HG03039 (cell line): ENCODE data around the gene ARHGAP31.
"Not testable (repeated sequence)": the region's sequence is repeated elsewhere in the genome, so short reads cannot be mapped to it uniquely, and the experiment has no call there.

Experiments used
- ATAC-seq: cut with Tn5 transposase; IDR thresholded peaks from one replicate; pipeline ENCODE4 v1.9.1; 2021; ENCODE audit warnings: mild to moderate bottlenecking, moderate library complexity; ENCODE audit not compliant: unreplicated experiment

ARHGAP31 gene

GRCh38 chr3:119293105-119293870 lies 895 bp upstream of the ARHGAP31 start:
- no peak for ATAC-seq

GRCh38 chr3:119294696-119295671 lies 801 bp downstream of the ARHGAP31 start:
- peak; percentile 23 for ATAC-seq

GRCh38 chr3:119295816-119296726 lies 1.9 kb downstream of the ARHGAP31 start:
- ATAC-seq = no peak

GRCh38 chr3:119296727-119297122 lies 2.5 kb downstream of the ARHGAP31 start:
- ATAC-seq = no peak

- no peak for ATAC-seq
Observed at GRCh38 chr3:119297169-119297568, 3.0 kb downstream of the ARHGAP31 start.

GRCh38 chr3:119298565-119298941 lies 4.4 kb downstream of the ARHGAP31 start:
- no peak for ATAC-seq

GRCh38 chr3:119300991-119301391 lies 6.8 kb downstream of the ARHGAP31 start:
- ATAC-seq = no peak

- no peak for ATAC-seq
Observed at GRCh38 chr3:119301662-119302061, 7.5 kb downstream of the ARHGAP31 start.

GRCh38 chr3:119302697-119303551 lies 8.7 kb downstream of the ARHGAP31 start:
- peak; percentile 43 for ATAC-seq

- no peak for ATAC-seq
Observed at GRCh38 chr3:119304201-119304713, 10.1 kb downstream of the ARHGAP31 start.

- ATAC-seq = no peak
Observed at GRCh38 chr3:119305286-119305685, 11.1 kb downstream of the ARHGAP31 start.

- ATAC-seq = not testable (repeated sequence)
Observed at GRCh38 chr3:119306378-119306777, 12.2 kb downstream of the ARHGAP31 start.

- no peak for ATAC-seq
Observed at GRCh38 chr3:119308355-119308754, 14.2 kb downstream of the ARHGAP31 start.

GRCh38 chr3:119309591-119309990 lies 15.4 kb downstream of the ARHGAP31 start:
- no peak for ATAC-seq

GRCh38 chr3:119310071-119310470 lies 15.9 kb downstream of the ARHGAP31 start:
- ATAC-seq = no peak

- ATAC-seq = no peak
Observed at GRCh38 chr3:119311081-119311925, 17.1 kb downstream of the ARHGAP31 start.

- no peak for ATAC-seq
Observed at GRCh38 chr3:119313461-119313860, 19.3 kb downstream of the ARHGAP31 start.

- ATAC-seq = no peak
Observed at GRCh38 chr3:119314821-119315220, 20.6 kb downstream of the ARHGAP31 start.
